Right lobe of liver (tissue), 6 donors: ENCODE results near the gene UNC5CL. TPM values are rescaled to one million over a fixed set of nuclear protein-coding genes. Genes with fewer than 3 reads are reported as not detected.

Experiments
- ATAC-seq, 4 donors: fragments of 200-7000 bp; cut with Tn5 transposase; one replicate each; pipeline ENCODE4 v1.9.1; 2020; ENCODE audit warnings: mild to moderate bottlenecking in 4 of 4, moderate library complexity in 4 of 4
- DNase-seq, 3 donors: peaks; one replicate each; pipeline ENCODE4 v3.0.0-alpha.2; 2020
- H3K27ac ChIP-seq, 3 donors: fragments of 200-600 bp; one replicate each; pipeline ENCODE4 v1.8.0; 2022
- H3K27me3 ChIP-seq, 2 donors: fragments of 200-600 bp; one replicate each; pipeline ENCODE4 v1.8.0; 2022
- H3K36me3 ChIP-seq, 4 donors: fragments of 200-600 bp; sonication (generic) in 1 of 4; one replicate each; pipeline versions ENCODE4 v1.5.1 to v1.8.0; 2017 to 2022; ENCODE audit warnings: control low read depth in 1 of 4
- H3K4me1 ChIP-seq, 4 donors: fragments of 200-600 bp; sonication (generic) in 1 of 4; one replicate each; pipeline versions ENCODE4 v1.5.1 to v1.8.0; 2017 to 2022; ENCODE audit warnings: control low read depth in 1 of 4
- H3K4me3 ChIP-seq, 3 donors: fragments of 200-600 bp; one replicate each; pipeline ENCODE4 v1.8.0; 2022
- H3K9me3 ChIP-seq, 4 donors: fragments of 200-600 bp; sonication (generic) in 1 of 4; one replicate each; pipeline versions ENCODE4 v1.5.1 to v1.8.0; 2017 to 2022; ENCODE audit warnings: control low read depth in 1 of 4
- CTCF ChIP-seq, 4 donors: fragments of 200-600 bp in 3 of 4; fragments of 450-650 bp in 1 of 4; IDR thresholded peaks; one replicate each; pipeline versions ENCODE4 v1.5.1 to v1.8.0; 2016 to 2022; ENCODE audit warnings: antibody characterized with exemption in 4 of 4, mild to moderate bottlenecking in 2 of 4
- POLR2A ChIP-seq: fragments of 450-650 bp; IDR thresholded peaks from one replicate; pipeline ENCODE4 v1.6.1; 2017; ENCODE audit warnings: antibody characterized with exemption, mild to moderate bottlenecking
- WGBS: methylation state at CpG from one replicate; pipeline ENCODE4 v1.1.6; 2018; ENCODE audit warnings: low coverage, low lambda C conversion rate; ENCODE audit not compliant: insufficient coverage; ENCODE audit errors: missing lambda C conversion rate; 5-methylcytosine and 5-hydroxymethylcytosine counted together
- intact Hi-C, 2 donors: fragments of 100-400 bp; cut with DNase I; formaldehyde crosslinking; loops; one replicate each; pipeline versions ENCODE4 v1.11.2 to v1.14.1; 2022
- total RNA-seq, 6 experiments: library from RNA; depleted of rRNA in 2 of 6; stranded (reverse); fragments of >200 nt in 2 of 6; fragmentation: NEBNext Ultra II Directional in 3 of 6; extraction: Animal tissue kit (Norgen Biotek cat#: 25700) in 3 of 6; gene quantifications; one replicate each; pipeline versions ENCODE4 v1.1.0 to v1.2.4, GENCODE V29; 2016 to 2023
- donor health status: DM: no; HTN: yes; CAD: no.
- donor health status: DM: no; HTN: no; CAD: no.
- donor health status: DM: no; HTN: no; CAD: no.
- donor health status: DM: no; HTN: yes; CAD: no.
- donor health status: DM: no; HTN: yes; CAD: no.

The UNC5CL gene
- total RNA-seq, 6 experiments from 2014 or later, result 5.0 to 35.7 (median 13.5) TPM

GRCh38 chr6:40982917-40983316, 56.1 kb downstream of the UNC5CL start:
- ATAC-seq, result no peak
- H3K27me3 ChIP-seq, result no peaks in the 10 kb centered on the region
- no peak overlapping the region for H3K4me3 ChIP-seq
- TF ChIP-seq CTCF (IDR thresholded peaks at IDR 0.05) (no peak), POLR2A (no peak)
- DNase-seq, result no peak
- intact Hi-C loops, result no loop called here
- no peak overlapping the region for H3K27ac ChIP-seq
- no peaks in the 10 kb centered on the region for H3K4me1 ChIP-seq
- WGBS, result no CpG with 5 or more reads among the region's 1 CpG
- H3K9me3 ChIP-seq, result no peaks in the 10 kb centered on the region
- H3K36me3 ChIP-seq, result no peaks in the 10 kb centered on the region

GRCh38 chr6:40978687-40979289, 60.2 kb downstream of the UNC5CL start:
- H3K36me3 ChIP-seq, result no peaks in the 10 kb centered on the region
- H3K27ac ChIP-seq, result no peak overlapping the region
- no peaks in the 10 kb centered on the region for H3K27me3 ChIP-seq
- intact Hi-C loops, result no loop called here
- WGBS, result no CpG with 5 or more reads among the region's 2 CpGs
- TF ChIP-seq POLR2A, result no peak
- TF ChIP-seq CTCF (IDR thresholded peaks at IDR 0.05), result no peak
- ATAC-seq (peak in 1 of 4 donors; percentile 17), DNase-seq (no peak)
- no peaks in the 10 kb centered on the region for H3K9me3 ChIP-seq
- H3K4me1 ChIP-seq, result no peaks in the 10 kb centered on the region
- no peak overlapping the region for H3K4me3 ChIP-seq

GRCh38 chr6:40977695-40978094, 61.3 kb downstream of the UNC5CL start:
- DNase-seq, result no peak
- H3K36me3 ChIP-seq, result no peaks in the 10 kb centered on the region
- H3K27ac ChIP-seq, result no peak overlapping the region
- no peaks in the 10 kb centered on the region for H3K4me1 ChIP-seq
- no peak for TF ChIP-seq POLR2A
- TF ChIP-seq CTCF (IDR thresholded peaks at IDR 0.05), result no peak
- intact Hi-C loops, result no loop called here
- no peak for ATAC-seq
- H3K4me3 ChIP-seq, result no peak overlapping the region
- H3K27me3 ChIP-seq, result no peaks in the 10 kb centered on the region
- WGBS, result 43% methylated on average over 2 of the region's 2 CpGs
- no peaks in the 10 kb centered on the region for H3K9me3 ChIP-seq

GRCh38 chr6:40977085-40977484, 61.9 kb downstream of the UNC5CL start:
- TF ChIP-seq POLR2A (no peak), CTCF (IDR thresholded peaks at IDR 0.05) (no peak)
- 58% methylated on average over 3 of the region's 4 CpGs for WGBS
- no peak overlapping the region for H3K27ac ChIP-seq
- no peak overlapping the region for H3K4me3 ChIP-seq
- no peak for ATAC-seq
- H3K36me3 ChIP-seq, result no peaks in the 10 kb centered on the region
- DNase-seq, result no peak
- intact Hi-C loops, result no loop called here
- no peaks in the 10 kb centered on the region for H3K27me3 ChIP-seq
- H3K4me1 ChIP-seq, result no peaks in the 10 kb centered on the region
- H3K9me3 ChIP-seq, result no peaks in the 10 kb centered on the region

Other genes starting within 250 kb of the UNC5CL start
- under 1 TPM; 0.22 to 0.86 (median 0.52) TPM for gene TSPO2, start 3.2 kb upstream of the UNC5CL start, total RNA-seq
- gene APOBEC2, start 14.0 kb upstream of the UNC5CL start, total RNA-seq, result not detected
- 10 to 100 TPM; 14.8 to 26.2 (median 21.7) TPM for gene OARD1, start 33.1 kb upstream of the UNC5CL start, total RNA-seq
- 10 to 100 TPM in 1 of 6 experiments, 1 to 10 TPM in 5; 6.4 to 11.7 (median 7.7) TPM for gene NFYA, start 33.8 kb upstream of the UNC5CL start, total RNA-seq
- under 1 TPM in 3 of 6 experiments, not detected in 3; 0.43 to 0.62 (median 0.46) TPM for gene TREML1, start 115.1 kb upstream of the UNC5CL start, total RNA-seq
- gene TREM2, start 123.9 kb upstream of the UNC5CL start, total RNA-seq, result 1 to 10 TPM in 3 of 6 experiments, under 1 TPM in 3; 0.20 to 4.6 (median 2.3) TPM
- gene TREML2, start 161.9 kb upstream of the UNC5CL start, total RNA-seq, result under 1 TPM in 4 of 6 experiments, not detected in 2; 0.06 to 0.20 (median 0.12) TPM
- gene TREML4, start 189.1 kb upstream of the UNC5CL start, total RNA-seq, result under 1 TPM in 2 of 6 experiments, not detected in 4; 0.10 to 0.12 TPM
- gene TREM1, start 247.5 kb upstream of the UNC5CL start, total RNA-seq, result 1 to 10 TPM in 1 of 6 experiments, under 1 TPM in 4, not detected in 1; 0.51 to 3.3 (median 0.88) TPM